ENCODE results near the gene WWTR1. TPM values are rescaled to one million over a fixed set of nuclear protein-coding genes. Genes with fewer than 3 reads are reported as not detected.
A peak's percentile ranks its signal among the peaks of the same experiment; 100 is the strongest.

WWTR1 gene
- total RNA-seq, 1 donor from 2014 or later = 111 TPM

GRCh38 chr3:149528340-149528650 is 129.5 kb downstream of the WWTR1 start:
- DNase-seq = peak; percentile 54

- peak; percentile 86 for DNase-seq
These were observed 130.1 kb downstream of the WWTR1 start for GRCh38 chr3:149527531-149528339.

- DNase-seq = no peak
These were observed 134.1 kb downstream of the WWTR1 start for GRCh38 chr3:149523512-149524299.

GRCh38 chr3:149519912-149520311 is 137.9 kb downstream of the WWTR1 start:
- DNase-seq = no peak

GRCh38 chr3:149516920-149517319 is 140.9 kb downstream of the WWTR1 start:
- DNase-seq = no peak

GRCh38 chr3:149515249-149515648 is 142.6 kb downstream of the WWTR1 start:
- no peak for DNase-seq

- no peak for DNase-seq
These were observed 143.4 kb downstream of the WWTR1 start for GRCh38 chr3:149514471-149514870.

GRCh38 chr3:149512073-149512782 is 145.6 kb downstream of the WWTR1 start:
- DNase-seq = peak; percentile 85

GRCh38 chr3:149511040-149511626 is 146.7 kb downstream of the WWTR1 start:
- no peak for DNase-seq

GRCh38 chr3:149510480-149510879 is 147.3 kb downstream of the WWTR1 start:
- no peak for DNase-seq

GRCh38 chr3:149509526-149509925 is 148.3 kb downstream of the WWTR1 start:
- DNase-seq = no peak

- DNase-seq = peak; percentile 44
These were observed 150.1 kb downstream of the WWTR1 start for GRCh38 chr3:149507491-149508324.

- no peak for DNase-seq
These were observed 150.9 kb downstream of the WWTR1 start for GRCh38 chr3:149506965-149507364.

- peak; percentile 72 for DNase-seq
These were observed 151.3 kb downstream of the WWTR1 start for GRCh38 chr3:149506540-149506939.

GRCh38 chr3:149502438-149502837 is 155.4 kb downstream of the WWTR1 start:
- DNase-seq = no peak

GRCh38 chr3:149501524-149501923 is 156.3 kb downstream of the WWTR1 start:
- no peak for DNase-seq

- DNase-seq = no peak
These were observed 159.7 kb downstream of the WWTR1 start for GRCh38 chr3:149497966-149498670.

GRCh38 chr3:149496891-149497290 is 160.9 kb downstream of the WWTR1 start:
- no peak for DNase-seq

GRCh38 chr3:149495581-149496125 is 162.2 kb downstream of the WWTR1 start:
- no peak for DNase-seq

GRCh38 chr3:149494759-149495580 is 162.9 kb downstream of the WWTR1 start:
- no peak for DNase-seq
